ENCODE results near the gene VWA5B1.

VWA5B1 gene

DNA sequence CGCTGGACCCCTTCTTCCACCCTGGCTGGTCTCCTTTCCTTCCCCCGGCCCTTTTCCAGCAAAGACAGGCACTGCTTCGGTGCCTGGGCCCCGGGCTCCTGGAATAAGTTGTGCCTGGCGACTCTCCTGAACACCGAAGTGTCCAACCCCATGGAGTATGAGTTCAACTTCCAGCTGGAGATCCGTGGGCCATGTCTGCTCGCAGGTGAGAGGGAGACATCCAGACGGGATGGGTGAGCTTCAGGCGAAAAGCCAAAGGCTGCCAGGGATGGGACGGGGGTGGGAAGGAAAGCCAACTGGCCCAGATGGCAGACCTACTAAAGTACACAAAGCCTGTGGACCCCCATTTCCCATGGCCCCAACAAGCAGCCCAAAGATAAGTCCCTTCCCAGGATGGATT, 26.8 kb downstream of the VWA5B1 start:
- in situ Hi-C loops (cut with HindIII; ENCODE audit: low pct_ligation_motif_present, low pct_unique_long_range_greater_than_20kb, low sequenced_read_pairs): no loop called here

DNA sequence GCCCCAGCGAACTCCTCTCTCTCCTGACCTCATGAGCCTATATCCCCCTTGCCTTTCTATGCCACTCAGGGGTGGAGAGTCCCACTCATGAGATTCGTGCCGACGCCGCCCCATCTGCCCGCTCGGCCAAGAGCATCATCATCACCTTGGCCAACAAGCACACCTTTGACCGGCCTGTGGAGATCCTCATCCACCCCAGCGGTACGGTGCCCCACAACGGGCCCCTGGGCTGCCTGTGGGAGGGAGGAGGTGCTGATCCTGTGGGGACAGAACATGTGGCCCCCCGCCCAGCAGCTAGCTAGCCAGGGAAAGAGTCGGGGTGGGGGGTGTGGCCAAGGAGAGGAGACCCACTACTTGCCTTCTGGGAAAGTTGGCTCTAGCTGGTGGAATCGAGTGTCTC, 27.8 kb downstream of the VWA5B1 start:
- no peak for DNase-seq
- in situ Hi-C loops (cut with HindIII; ENCODE audit: low pct_ligation_motif_present, low pct_unique_long_range_greater_than_20kb, low sequenced_read_pairs): no loop called here

More for the DNA sequence above, 26.8 kb downstream of the VWA5B1 start:
- no peak for DNase-seq

DNA sequence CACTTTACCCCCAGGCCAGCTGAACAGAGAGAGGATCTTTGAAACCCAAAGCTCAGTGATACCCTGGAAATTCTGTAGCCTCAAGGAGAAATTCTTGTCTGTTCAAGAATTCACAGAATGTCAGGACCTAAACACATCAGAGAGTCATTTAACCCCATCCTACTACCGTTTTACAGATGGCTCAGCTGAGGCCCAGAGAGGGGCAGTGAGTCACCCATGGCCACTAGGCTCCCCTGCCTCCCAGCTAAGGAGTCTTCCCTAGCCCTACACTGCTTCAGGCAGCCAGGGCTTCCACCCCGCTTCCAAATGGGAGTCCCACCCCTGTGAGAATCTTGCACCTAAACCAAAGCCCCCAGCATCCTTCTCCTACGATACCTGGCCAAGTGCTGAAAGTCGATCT, 28.3 kb downstream of the VWA5B1 start:
- DNase-seq: no peak

DNA sequence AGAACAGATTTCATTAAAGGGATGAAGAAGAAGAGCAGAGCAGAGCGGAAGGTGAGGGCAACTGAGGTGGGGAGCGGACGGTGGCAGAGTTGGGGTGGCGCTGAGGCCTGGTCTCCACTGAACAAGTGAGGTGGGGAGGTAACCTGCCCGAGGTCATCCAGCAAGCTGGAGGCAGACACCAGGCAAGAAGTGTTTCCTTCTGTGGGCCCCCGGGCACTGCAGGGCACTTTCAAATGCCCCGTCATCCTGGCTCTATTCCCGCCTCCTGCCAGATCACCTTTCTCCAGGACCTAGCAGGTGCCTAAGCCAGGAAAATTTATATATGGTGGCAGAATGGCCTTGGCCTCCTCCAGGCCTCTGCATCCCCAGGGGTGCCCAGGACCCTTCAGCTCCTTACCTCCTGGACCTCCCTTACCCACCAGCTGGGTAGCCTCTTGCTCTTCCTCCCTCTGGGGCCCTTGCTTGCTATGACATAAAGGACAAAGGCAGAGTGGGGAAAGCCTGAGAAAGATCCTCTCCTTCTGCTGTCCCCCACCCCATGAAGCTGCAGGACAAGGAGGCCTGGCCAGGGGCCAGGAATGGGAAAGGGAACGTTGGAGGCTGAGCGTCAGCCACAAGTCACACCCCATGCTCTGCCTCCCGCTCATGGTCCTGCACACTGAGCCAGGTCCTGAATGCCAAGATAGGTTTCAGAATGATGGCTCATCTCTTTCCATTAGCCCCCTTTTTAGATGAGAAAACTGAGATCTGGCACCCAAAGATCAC, 29.0 kb downstream of the VWA5B1 start:
- in situ Hi-C loops (cut with HindIII; ENCODE audit: low pct_ligation_motif_present, low pct_unique_long_range_greater_than_20kb, low sequenced_read_pairs): no loop called here
- DNase-seq: no peak

More for the DNA sequence above, 28.3 kb downstream of the VWA5B1 start:
- in situ Hi-C loops (cut with HindIII; ENCODE audit: low pct_ligation_motif_present, low pct_unique_long_range_greater_than_20kb, low sequenced_read_pairs): no loop called here

DNA sequence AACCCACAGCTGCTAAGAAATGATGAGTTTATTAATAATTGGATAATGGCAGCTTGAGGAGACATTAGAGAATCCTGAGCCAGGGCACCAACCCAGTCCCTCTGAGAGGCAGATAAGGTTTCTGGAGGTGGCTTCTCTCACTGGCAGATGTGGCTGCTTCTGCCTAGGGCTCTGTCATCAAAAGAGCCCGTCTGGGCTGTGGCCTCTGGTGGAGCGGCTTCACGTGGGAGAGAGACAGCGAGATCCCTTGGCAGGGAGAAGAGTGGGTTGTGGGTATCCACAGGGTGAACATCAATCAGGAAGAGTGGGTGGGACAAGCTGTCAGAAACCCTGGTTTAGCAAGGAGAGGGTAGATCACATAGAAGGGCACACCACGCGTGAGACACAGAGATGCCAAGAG, 30.0 kb downstream of the VWA5B1 start:
- in situ Hi-C loops (cut with HindIII; ENCODE audit: low pct_ligation_motif_present, low pct_unique_long_range_greater_than_20kb, low sequenced_read_pairs): no loop called here
- no peak for DNase-seq

DNA sequence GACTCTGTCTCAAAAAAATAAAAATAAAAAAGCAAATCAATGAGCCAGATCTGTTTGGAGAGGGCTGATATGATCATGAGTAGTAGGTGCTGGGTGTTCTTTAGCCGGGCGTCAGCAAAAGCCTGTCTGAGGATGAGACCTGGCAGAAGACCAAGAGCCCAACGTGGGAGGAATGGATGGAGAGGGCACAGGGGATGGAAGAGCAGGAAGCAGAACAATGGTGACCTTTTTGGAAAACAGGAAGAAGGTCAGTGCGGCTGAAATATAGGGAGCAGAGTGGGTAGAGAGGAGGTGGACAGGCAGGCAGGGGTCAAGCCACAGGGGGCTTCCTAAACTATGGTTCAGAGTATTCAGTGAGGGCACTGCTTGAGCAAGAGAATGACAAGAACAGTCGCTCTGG, 30.9 kb downstream of the VWA5B1 start:
- no peak for DNase-seq
- in situ Hi-C loops (cut with HindIII; ENCODE audit: low pct_ligation_motif_present, low pct_unique_long_range_greater_than_20kb, low sequenced_read_pairs): no loop called here

DNA sequence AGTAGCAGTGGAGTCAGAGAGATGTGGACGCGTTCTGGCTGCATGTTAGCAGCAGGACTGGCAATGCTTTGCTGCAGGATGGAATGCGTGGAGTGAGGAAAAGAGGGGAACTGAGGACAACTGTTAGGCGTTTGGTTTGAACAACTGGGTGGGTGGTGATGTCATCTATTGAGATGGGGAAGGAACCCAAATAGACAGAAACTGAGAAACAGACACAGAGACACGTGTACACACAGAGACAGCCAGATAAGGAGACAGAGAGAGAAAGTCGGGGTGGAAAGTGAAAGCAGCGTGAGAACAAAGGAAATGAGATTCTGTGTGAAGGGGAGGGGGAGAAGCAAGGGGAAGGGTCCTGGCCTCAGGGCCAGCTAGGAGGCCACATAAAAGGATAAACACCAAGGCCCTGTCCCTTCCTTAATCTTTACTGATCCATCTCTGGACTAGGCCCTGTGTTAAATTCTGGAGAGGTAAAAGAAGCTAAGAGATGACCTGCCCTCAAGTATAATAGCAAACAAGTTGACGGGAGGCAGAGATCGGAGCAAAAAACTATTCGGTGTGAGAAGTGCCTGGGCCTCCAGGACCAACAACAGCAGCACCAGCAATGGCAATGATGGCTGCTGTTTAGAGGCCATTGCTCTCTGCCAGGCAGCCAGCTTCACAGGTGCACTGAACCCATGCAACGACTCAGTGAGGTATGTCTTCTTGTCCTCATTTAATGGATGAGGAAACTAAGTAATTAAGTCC, 31.6 kb downstream of the VWA5B1 start:
- no peak for DNase-seq
- in situ Hi-C loops (cut with HindIII; ENCODE audit: low pct_ligation_motif_present, low pct_unique_long_range_greater_than_20kb, low sequenced_read_pairs): no loop called here

DNA sequence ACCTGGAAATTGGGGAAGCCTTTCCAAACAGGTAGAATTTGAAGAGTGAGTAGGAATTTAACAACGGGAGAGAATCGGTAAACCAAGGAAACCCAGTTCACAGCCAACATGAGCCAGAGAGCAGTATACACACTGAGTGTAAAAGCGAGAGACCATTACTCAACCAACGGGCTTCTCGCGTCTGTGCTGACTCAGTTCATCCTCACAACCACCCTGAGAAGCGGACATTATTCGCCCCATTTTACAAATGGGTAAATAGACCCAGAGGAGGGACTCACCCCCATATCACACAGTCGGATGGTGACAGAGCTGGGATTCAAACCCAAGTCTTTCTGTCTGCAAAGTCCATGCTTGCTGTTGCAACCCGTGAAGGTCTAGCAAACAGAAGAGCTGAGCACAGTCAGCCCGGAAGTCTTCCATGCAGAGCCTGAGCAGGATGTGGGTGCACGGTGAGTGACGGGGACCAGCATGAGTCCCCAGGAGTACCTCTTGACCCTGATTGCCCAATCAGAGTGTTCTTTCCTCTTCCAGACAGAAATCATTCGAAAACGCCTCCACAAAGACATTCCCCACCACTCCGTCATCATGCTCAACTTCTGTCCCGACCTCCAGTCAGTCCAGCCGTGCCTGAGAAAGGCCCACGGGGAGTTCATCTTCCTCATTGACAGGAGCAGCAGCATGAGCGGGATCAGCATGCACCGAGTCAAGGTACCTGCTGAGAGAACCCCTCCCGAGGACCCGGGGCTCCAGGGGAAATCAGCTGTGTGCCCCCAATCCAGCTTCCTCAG, 32.3 kb downstream of the VWA5B1 start:
- no peak for DNase-seq

DNA sequence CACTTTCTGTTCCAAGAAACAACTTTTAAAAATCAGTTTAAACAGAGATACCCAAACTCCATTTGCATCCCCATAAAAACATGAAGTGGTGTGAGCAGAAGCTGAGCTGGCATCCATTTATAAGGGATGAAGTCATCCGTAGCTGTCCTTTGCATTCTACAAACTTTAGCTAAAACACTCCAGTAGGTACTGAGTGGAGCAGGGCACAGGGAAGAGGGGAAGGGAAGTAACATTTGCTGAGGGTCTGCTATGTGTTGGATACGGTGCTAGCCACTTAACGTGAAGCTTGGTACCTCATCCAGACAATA, 32.9 kb downstream of the VWA5B1 start:
- in situ Hi-C loops (cut with HindIII; ENCODE audit: low pct_ligation_motif_present, low pct_unique_long_range_greater_than_20kb, low sequenced_read_pairs): no loop called here
- no peak for DNase-seq

More for the DNA sequence above, 32.3 kb downstream of the VWA5B1 start:
- in situ Hi-C loops (cut with HindIII; ENCODE audit: low pct_ligation_motif_present, low pct_unique_long_range_greater_than_20kb, low sequenced_read_pairs): no loop called here

DNA sequence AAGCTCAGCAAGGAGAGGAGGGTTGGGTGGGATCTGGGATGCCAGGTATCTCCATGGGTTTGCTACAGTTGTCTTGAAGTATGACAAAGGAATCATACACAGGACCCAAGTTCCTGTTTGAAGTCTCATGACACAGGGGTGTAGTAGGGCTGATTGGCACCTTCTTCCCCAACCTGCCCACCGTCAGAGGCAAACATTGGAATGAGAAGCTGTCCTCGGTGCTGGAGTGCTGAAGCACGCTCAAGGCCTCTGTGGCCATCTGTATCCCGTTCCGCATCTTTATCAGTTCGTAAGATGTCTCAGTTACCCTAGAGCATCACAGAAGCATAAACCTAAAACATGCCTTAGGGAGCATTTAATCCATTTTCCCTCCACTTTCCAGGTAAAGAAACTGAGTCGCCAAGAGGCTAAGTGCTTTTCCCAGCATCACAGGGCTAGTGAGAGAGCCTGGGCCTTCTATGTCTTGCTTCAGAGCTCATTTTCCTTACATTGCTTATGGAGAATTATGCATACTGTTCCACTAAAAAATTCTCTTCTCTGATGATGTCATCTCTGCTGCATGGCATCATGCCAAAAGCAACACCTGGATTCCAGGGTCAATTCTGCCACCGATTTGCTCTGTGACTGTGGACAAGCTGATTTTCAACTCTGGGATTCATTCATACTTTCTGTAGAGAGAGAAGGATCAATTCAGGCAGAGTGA, 34.2 kb downstream of the VWA5B1 start:
- in situ Hi-C loops (cut with HindIII; ENCODE audit: low pct_ligation_motif_present, low pct_unique_long_range_greater_than_20kb, low sequenced_read_pairs): no loop called here
- DNase-seq: no peak

DNA sequence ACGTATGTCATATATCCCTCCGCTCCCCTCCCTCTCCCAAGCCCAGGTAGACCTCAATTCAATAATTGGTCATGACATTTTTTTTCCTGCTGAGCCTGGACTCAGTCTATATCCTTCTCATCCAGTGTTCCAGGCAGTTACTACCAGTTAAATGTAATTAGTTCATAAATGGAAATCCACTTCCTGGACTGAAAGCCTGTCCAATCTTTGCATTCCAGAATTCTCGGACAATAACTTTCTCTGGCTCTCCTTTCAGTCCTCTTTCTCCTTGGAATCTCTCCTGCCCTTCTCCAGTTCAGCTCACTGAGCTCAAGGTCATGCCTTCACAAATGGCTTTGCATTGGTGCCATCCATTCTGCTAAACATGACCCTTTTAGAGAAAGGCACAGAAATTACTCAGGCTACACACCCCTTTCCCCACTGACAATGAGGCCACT, 34.8 kb downstream of the VWA5B1 start:
- in situ Hi-C loops (cut with HindIII; ENCODE audit: low pct_ligation_motif_present, low pct_unique_long_range_greater_than_20kb, low sequenced_read_pairs): no loop called here
- no peak for DNase-seq

DNA sequence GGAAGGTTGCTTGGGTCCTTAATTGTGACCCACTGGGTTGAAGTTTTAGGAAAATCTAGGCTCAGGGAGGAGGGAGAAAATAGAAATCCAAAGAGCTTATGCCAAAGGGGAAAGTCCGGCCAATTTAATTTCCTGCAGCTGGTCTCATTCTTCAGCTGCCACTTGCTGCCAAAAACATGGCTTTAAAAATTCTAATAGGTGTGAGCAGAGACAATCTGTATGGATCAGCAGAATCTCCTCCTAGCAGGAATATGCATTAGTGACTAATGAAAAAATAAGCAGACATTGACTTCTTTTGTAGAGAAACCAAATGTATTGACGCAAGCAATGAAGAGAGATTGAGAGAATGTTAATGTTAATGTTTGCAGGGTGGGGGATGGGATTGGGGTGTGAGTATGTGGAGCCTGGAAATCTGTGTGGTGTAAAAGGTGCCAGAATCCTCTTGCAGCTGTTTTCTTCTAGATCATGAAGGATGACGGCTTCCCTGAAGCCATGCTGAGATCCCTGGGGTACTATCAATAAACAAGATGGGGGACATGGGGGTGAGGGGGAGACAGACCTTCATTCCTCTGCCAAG, 35.3 kb downstream of the VWA5B1 start:
- no peak for DNase-seq
- in situ Hi-C loops (cut with HindIII; ENCODE audit: low pct_ligation_motif_present, low pct_unique_long_range_greater_than_20kb, low sequenced_read_pairs): no loop called here

DNA sequence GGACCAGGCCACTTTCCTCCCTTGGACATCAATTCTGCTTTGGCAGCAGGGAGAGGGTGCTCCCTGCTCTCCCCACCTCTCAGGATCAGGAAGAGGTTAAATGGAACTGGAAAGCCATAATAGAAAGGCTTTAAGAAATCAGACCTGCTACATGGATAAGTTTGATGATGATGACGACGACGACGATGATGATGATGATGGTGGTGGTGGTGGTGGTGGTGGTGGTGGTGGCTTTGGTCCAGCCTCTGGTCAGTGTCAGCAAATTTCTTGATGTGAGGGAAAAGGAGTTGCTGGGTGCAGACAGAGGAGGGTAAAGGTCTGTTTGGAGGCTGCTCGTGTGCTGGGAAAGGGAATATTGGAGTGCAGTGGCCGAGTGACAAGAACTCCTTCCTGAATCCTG, 36.8 kb downstream of the VWA5B1 start:
- DNase-seq: no peak
- in situ Hi-C loops (cut with HindIII; ENCODE audit: low pct_ligation_motif_present, low pct_unique_long_range_greater_than_20kb, low sequenced_read_pairs): no loop called here

DNA sequence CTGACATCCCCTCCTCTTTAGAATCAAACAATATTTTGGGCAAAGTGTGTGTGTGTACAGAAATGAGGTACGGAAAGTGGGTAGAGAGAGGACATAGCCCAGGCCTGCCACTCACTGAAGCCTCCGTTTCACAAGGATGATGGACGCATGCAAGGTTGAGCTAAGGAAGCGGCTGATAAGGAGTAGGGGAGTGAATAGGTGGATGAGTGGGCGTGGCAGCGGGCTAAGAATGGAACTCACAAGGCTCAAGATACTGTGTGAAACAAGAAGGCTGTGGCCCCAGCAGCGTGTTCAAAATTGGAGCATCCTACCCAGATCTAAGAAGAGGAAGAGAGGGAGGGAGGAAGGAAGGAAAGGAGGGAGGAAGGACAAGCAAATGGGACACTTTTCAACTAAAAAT, 37.5 kb downstream of the VWA5B1 start:
- in situ Hi-C loops (cut with HindIII; ENCODE audit: low pct_ligation_motif_present, low pct_unique_long_range_greater_than_20kb, low sequenced_read_pairs): no loop called here

DNA sequence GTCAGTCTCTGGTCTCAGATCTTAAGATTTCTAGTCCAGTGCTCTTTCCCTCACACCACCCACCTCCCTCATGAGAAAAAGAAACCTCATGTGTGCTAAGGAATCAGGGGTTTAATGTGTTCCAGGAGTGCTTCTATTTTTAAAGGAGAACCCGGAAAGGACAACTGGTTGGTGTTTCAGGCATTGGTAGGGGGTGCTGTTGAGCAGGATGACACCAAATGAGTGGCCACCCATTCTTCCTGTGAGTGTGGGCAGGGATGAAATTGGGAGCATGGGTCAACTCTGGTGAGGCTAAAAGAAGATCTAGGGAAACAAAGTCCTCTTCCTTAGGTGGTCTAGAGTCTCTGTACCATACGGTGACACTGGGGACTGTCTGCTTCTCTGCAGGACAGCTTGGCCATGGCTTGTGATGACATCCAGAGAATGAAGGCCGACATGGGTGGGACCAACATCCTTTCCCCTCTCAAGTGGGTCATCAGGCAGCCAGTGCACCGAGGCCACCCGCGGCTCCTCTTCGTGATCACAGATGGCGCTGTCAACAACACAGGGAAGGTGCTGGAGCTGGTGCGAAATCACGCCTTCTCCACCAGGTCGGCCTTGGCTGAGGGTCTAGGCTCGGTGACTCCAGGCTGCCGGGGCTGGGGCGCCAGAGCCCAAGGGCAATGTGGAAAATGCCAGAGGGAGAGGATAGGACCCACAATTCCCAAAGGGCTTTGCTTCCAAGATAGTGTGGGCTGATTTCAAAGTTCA, 39.3 kb downstream of the VWA5B1 start:
- DNase-seq: peak; percentile 12
- in situ Hi-C loops (cut with HindIII; ENCODE audit: low pct_ligation_motif_present, low pct_unique_long_range_greater_than_20kb, low sequenced_read_pairs): no loop called here

More for the DNA sequence above, 37.5 kb downstream of the VWA5B1 start:
- no peak for DNase-seq

DNA sequence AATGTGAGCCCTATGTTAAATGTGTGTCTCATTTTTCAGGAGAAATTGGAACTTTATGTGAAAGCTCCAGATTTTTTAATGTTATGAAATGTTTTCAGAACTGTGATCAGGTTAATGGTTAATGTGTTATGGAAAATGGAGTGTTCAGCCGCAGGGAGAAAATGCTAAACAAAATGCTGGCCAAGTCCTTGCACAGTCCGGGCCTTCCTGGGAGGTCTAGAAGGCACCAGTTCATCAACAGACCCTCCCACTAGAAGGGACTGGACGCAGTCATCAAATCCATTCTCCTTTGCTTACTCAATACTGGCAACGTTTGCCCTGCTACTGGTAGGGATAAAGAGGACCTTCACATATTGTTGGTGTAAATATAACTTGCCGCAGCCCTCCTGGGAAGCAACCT, 43.4 kb downstream of the VWA5B1 start:
- in situ Hi-C loops (cut with HindIII; ENCODE audit: low pct_ligation_motif_present, low pct_unique_long_range_greater_than_20kb, low sequenced_read_pairs): no loop called here

DNA sequence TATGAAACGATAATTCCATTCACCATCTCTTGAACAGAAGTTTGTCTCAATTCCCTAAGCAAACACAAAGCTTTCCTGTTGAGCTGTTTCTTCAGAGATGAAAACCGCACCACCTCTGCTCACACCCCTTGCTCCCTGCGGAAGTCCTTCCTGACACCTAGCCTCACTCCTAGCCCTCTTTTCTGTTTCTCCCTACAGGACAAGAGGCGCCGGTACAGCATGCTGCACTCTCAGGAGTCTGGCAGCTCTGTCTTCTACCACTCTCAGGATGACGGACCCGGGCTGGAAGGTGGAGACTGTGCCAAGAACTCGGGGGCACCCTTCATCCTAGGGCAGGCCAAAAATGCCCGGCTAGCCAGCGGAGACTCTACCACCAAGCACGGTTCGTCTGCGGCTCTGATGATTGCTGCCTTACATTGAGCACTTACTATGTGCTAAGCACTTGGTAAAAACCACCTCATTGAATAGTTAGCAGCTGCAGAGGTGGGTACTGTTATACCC, 45.5 kb downstream of the VWA5B1 start:
- in situ Hi-C loops (cut with HindIII; ENCODE audit: low pct_ligation_motif_present, low pct_unique_long_range_greater_than_20kb, low sequenced_read_pairs): no loop called here

More for the DNA sequence above, 43.4 kb downstream of the VWA5B1 start:
- DNase-seq: no peak

DNA sequence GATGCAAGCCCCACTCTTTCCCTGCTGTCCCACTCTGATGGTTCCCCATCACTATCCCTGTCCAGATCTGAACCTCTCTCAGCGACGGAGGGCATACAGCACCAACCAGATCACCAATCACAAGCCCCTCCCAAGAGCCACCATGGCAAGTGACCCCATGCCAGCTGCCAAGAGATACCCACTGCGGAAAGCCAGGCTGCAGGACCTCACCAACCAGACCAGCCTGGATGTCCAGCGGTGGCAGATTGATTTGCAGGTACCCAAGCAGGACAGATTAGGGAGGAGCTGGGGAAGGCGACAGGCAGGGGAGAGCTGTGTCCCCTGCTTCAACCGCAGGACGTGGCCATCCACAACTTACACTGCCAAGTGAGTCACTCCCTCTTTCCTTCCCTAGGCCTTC, 46.9 kb downstream of the VWA5B1 start:
- in situ Hi-C loops (cut with HindIII; ENCODE audit: low pct_ligation_motif_present, low pct_unique_long_range_greater_than_20kb, low sequenced_read_pairs): no loop called here
- DNase-seq: no peak

More for the DNA sequence above, 45.5 kb downstream of the VWA5B1 start:
- DNase-seq: no peak

Measured in ACHN (cell line).